ENCODE results near the gene UBAC2.

DNA sequence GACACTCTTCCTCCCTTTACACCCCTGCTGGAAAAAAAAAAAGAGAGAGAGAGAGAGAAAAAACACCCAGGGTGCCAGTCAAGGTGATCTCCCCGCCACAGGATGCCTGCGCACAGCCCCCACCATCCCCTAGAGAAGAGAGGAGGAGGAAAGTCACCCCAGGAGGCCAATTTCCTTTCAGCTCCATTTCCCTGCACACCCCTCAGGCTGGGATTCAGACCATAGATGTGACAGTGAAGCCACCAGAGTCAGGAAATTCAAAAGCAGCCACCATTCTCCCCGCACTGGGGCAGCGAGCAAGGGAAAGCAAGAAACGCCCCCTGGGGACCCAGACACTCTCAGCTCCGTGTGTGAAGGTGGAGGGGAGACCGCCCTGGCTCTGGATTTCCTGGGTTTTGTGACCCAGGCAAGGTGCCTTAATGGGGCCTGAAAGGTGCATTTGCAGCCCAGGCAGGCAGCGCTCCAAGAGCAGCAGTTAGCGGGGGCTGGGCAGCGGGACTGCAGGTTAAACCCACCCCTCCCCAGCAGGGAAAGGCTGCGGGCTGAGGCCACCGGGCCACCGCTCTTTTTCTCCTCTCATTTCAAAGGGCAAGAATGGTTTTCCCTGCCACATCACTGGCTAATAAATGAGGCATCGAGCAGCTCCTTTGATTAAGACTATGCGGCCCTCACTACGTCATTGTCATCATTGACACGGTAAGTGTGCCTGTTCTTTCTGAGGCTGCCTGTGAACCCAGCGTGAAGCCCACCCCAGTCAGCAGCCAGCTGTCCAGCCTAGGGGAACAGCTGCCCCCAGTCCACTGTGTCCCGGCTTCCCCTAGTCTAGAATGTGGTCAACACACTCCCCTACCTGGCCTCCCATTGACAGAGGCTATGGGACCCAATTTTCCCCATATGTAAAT is 216.8 kb downstream of the UBAC2 start:
- TF ChIP-seq EP300 (IDR thresholded peaks at IDR 0.05) (no peak), POLR2A (IDR thresholded peaks at IDR 0.05) (no peak)
- TF ChIP-seq, protein P1, sequence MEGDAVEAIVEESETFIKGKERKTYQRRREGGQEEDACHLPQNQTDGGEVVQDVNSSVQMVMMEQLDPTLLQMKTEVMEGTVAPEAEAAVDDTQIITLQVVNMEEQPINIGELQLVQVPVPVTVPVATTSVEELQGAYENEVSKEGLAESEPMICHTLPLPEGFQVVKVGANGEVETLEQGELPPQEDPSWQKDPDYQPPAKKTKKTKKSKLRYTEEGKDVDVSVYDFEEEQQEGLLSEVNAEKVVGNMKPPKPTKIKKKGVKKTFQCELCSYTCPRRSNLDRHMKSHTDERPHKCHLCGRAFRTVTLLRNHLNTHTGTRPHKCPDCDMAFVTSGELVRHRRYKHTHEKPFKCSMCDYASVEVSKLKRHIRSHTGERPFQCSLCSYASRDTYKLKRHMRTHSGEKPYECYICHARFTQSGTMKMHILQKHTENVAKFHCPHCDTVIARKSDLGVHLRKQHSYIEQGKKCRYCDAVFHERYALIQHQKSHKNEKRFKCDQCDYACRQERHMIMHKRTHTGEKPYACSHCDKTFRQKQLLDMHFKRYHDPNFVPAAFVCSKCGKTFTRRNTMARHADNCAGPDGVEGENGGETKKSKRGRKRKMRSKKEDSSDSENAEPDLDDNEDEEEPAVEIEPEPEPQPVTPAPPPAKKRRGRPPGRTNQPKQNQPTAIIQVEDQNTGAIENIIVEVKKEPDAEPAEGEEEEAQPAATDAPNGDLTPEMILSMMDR (IDR thresholded peaks at IDR 0.05), result no peak
